ENCODE data around the gene DUSP7. TPM values are rescaled to one million over a fixed set of nuclear protein-coding genes. Genes with fewer than 3 reads are reported as not detected.

DUSP7 gene
- total and polyA plus RNA-seq, 2 donors (not counting 3 experiments of a cell fraction or from before 2014, with no cell fraction given), result 29.2 to 37.7 TPM

GRCh38 chr3:52006820-52007133, 49.6 kb downstream of the DUSP7 start:
- POLR2A ChIA-PET, result no interaction called here
- DNase-seq (ENCODE audit: low read depth, low spot score), result no peak
- H3K79me2 ChIP-seq (ENCODE audit: control insufficient read depth, insufficient read depth, low read length), result no peaks in the 10 kb centered on the region
- intact Hi-C loops (cut with micrococcal nuclease) (loop anchor here (2.0 kb wide), 1 partner anchor 40 kb away; no protein-coding TSS in a partner anchor), dilution Hi-C loops (cut with MboI; ENCODE audit: extremely low pct_ligation_motif_present, low sequenced_read_pairs) (no loop called here)
- CTCF ChIA-PET, result interaction anchor here (10.4 kb wide), 1 partner anchor 47 kb away, joined by 260 read pairs; the partner anchor contains the start of gene DUSP7
- TF ChIP-seq EZH2 (IDR thresholded peaks at IDR 0.05; ENCODE audit: borderline replicate concordance, low read depth, low read length, severe bottlenecking), result no peak
- no peak for TF ChIP-seq POLR2AphosphoS5 (IDR thresholded peaks at IDR 0.05; ENCODE audit: insufficient read depth, low read depth, low read length)
- TF ChIP-seq JUN (IDR thresholded peaks at IDR 0.05; ENCODE audit: borderline replicate concordance, insufficient read depth, insufficient read length, low read depth), result no peak
- no peak for TF ChIP-seq POLR2A (IDR thresholded peaks at IDR 0.05; ENCODE audit: low read depth, low read length)
- no peak for TF ChIP-seq CTCF (IDR thresholded peaks at IDR 0.05; ENCODE audit: extremely low read depth in 1 of 2, insufficient read depth in 1 of 2, low read depth in 1 of 2, low read length in 2 of 2)
- TF ChIP-seq FOS (IDR thresholded peaks at IDR 0.05; ENCODE audit: borderline replicate concordance, insufficient read depth, low read length), result no peak
- no peak for TF ChIP-seq GATA2 (IDR thresholded peaks at IDR 0.05; ENCODE audit: insufficient read depth, insufficient read length, low read depth, low read length)
- TF ChIP-seq MAX (IDR thresholded peaks at IDR 0.05; ENCODE audit: insufficient read depth, insufficient read length), result no peak
- no peak for TF ChIP-seq MYC (IDR thresholded peaks at IDR 0.05; ENCODE audit: low read depth, low read length)
- peaks cover 8% of the 10 kb centered on the region for H3K4me1 ChIP-seq (ENCODE audit: control insufficient read depth, extremely low read depth, insufficient read depth, low read length)
- no peaks in the 10 kb centered on the region for H3K9me1 ChIP-seq (replicated peaks; ENCODE audit: control insufficient read depth, extremely low read depth, insufficient read depth, low read length)
- no TSS peak for BruUV-seq (replicated peaks)
- no peak overlapping the region for H3K4me2 ChIP-seq (ENCODE audit: insufficient read depth, low read length)
- H3K36me3 ChIP-seq (ENCODE audit: control insufficient read depth in 2 of 2, extremely low read depth in 1 of 2, insufficient read depth in 2 of 2, low read length in 2 of 2), result no peaks in the 10 kb centered on the region
- no peak overlapping the region for H3K9ac ChIP-seq (replicated peaks; ENCODE audit: extremely low read depth, insufficient read depth, low read length)
- no peak overlapping the region for H3K27ac ChIP-seq (ENCODE audit: insufficient read depth, low read depth, low read length)
- no peak for FAIRE-seq
- no peaks in the 10 kb centered on the region for H3K27me3 ChIP-seq (ENCODE audit: control insufficient read depth in 2 of 2, insufficient read depth in 2 of 2, low read length in 2 of 2)
- no peak overlapping the region for H3K4me3 ChIP-seq (replicated peaks in 1 of 3; ENCODE audit: insufficient read depth in 1 of 3, low read depth in 1 of 3, low read length in 3 of 3)
- H3K9me3 ChIP-seq (replicated peaks; ENCODE audit: control insufficient read depth, insufficient read depth, low read length), result no peaks in the 10 kb centered on the region
- H4K20me1 ChIP-seq (replicated peaks; ENCODE audit: control insufficient read depth, extremely low read depth, insufficient read depth, low read length), result no peaks in the 10 kb centered on the region
- no peak overlapping the region for H2AFZ ChIP-seq (ENCODE audit: low read depth, low read length)
